Ovary (tissue), 9 donors: ENCODE results near the gene ANKRD44. TPM values are rescaled to one million over a fixed set of nuclear protein-coding genes. Genes with fewer than 3 reads are reported as not detected.
A peak's percentile ranks its signal among the peaks of the same experiment; 100 is the strongest.

ENCODE experiments used
- DNase-seq, 5 donors: peaks; one replicate each; pipeline ENCODE4 v3.0.0-alpha.2; 2019 to 2020
- H3K27ac ChIP-seq, 2 donors: fragments of 200-600 bp; one replicate each; pipeline versions ENCODE4 v1.5.1 to v1.8.0; 2019 to 2022
- H3K27me3 ChIP-seq: fragments of 200-600 bp; one replicate; pipeline ENCODE4 v1.8.0; 2022
- H3K36me3 ChIP-seq: fragments of 200-600 bp; sonication (generic); one replicate; pipeline ENCODE4 v1.5.1; 2019
- H3K4me1 ChIP-seq: one replicate; pipeline ENCODE4 v1.8.1; 2013; ENCODE audit warnings: mild to moderate bottlenecking, moderate library complexity; ENCODE audit not compliant: insufficient read depth
- H3K4me3 ChIP-seq: fragments of 200-600 bp; sonication (generic); one replicate; pipeline ENCODE4 v1.5.1; 2017
- H3K9me3 ChIP-seq, 2 donors: fragments of 200-600 bp in 1 of 2; sonication (generic) in 1 of 2; one replicate each; pipeline versions ENCODE4 v1.5.1 to v1.8.1; 2013 to 2019; ENCODE audit warnings: mild to moderate bottlenecking in 1 of 2, moderate library complexity in 1 of 2
- CTCF ChIP-seq, 3 donors: fragments of 450-650 bp in 2 of 3; fragments of 200-600 bp in 1 of 3; IDR thresholded peaks; one replicate each; pipeline versions ENCODE4 v1.5.1 to v1.8.0; 2016 to 2022; ENCODE audit warnings: antibody characterized with exemption in 3 of 3, mild to moderate bottlenecking in 1 of 3
- EP300 ChIP-seq: sonication (generic); formaldehyde crosslinking; IDR thresholded peaks from one replicate; pipeline ENCODE4 v1.6.1; 2017; ENCODE audit warnings: antibody characterized with exemption
- POLR2A ChIP-seq: fragments of 450-650 bp; IDR thresholded peaks from one replicate; pipeline ENCODE4 v1.6.1; 2017; ENCODE audit warnings: antibody characterized with exemption, mild to moderate bottlenecking, moderate library complexity
- WGBS, 3 donors: extraction: QIAGEN DNeasy Blood & Tissue Kit in 1 of 3; methylation state at CpG; one replicate each; pipeline versions ENCODE4 v1.1.5 to v1.1.7; 2013 to 2017; 5-methylcytosine and 5-hydroxymethylcytosine counted together
- intact Hi-C, 4 donors: fragments of 100-400 bp; cut with DNase I; formaldehyde crosslinking; loops; one replicate each; pipeline versions ENCODE4 v1.11.0 to v1.15.1; 2022 to 2023
- polyA plus RNA-seq, 2 donors: library from polyadenylated mRNA; stranded (reverse); fragments of 200-250 nt in 1 of 2; fragments of 350-450 nt in 1 of 2; fragmentation: Illumina TruSeq in 1 of 2; extraction: RNeasy Lipid Tissue Mini Kit (QIAGEN cat#74804) in 1 of 2; gene quantifications; one replicate each; pipeline ENCODE4 v1.2.3, GENCODE V29; 2013 to 2014
- total RNA-seq, 7 donors: library from RNA; depleted of rRNA in 2 of 7; stranded (reverse); fragments of >200 nt in 2 of 7; fragmentation: NEBNext Ultra II Directional in 3 of 7; extraction: Animal tissue kit (Norgen Biotek cat#: 25700) in 3 of 7; gene quantifications; one replicate each; pipeline versions ENCODE4 v1.1.0 to v1.2.4, GENCODE V29; 2016 to 2023
- donor health status: DM: no; HTN: no; CAD: no; lungs with moderate emphysema.
- donor health status: DM: no; HTN: no; CAD: no.
- donor health status: Bipolar disorder and iron deficiency.
- donor health status: DM: yes; HTN: yes; CAD: no.
- donor health status: DM: no; HTN: no; CAD: no.
- donor health status: DM: yes; HTN: yes; CAD: no.

ANKRD44 gene
- total and polyA plus RNA-seq, 9 donors: 2.6 to 60.0 (median 11.1) TPM

GRCh38 chr2:197170208-197170607 lies 140.4 kb downstream of the ANKRD44 start:
- 23 to 34% (median 27%) methylated on average over 1 of the region's 1 CpG for WGBS, 3 donors
- H3K4me1 ChIP-seq: no peaks in the 10 kb centered on the region
- no peak for DNase-seq
- H3K27ac ChIP-seq: no peak overlapping the region
- no peaks in the 10 kb centered on the region for H3K9me3 ChIP-seq
- TF ChIP-seq EP300: no peak
- TF ChIP-seq POLR2A: no peak
- TF ChIP-seq CTCF (IDR thresholded peaks at IDR 0.05): no peak
- no peaks in the 10 kb centered on the region for H3K27me3 ChIP-seq
- H3K4me3 ChIP-seq: no peak overlapping the region
- intact Hi-C loops: no loop called here
- H3K36me3 ChIP-seq: no peaks in the 10 kb centered on the region

GRCh38 chr2:197168705-197169104 lies 141.9 kb downstream of the ANKRD44 start:
- H3K27me3 ChIP-seq: no peaks in the 10 kb centered on the region
- no peaks in the 10 kb centered on the region for H3K9me3 ChIP-seq
- no peak for TF ChIP-seq EP300
- peak in 2 of 3 donors; percentile 19 to 21 for TF ChIP-seq CTCF (IDR thresholded peaks at IDR 0.05)
- TF ChIP-seq POLR2A: no peak
- intact Hi-C loops: no loop called here
- H3K4me3 ChIP-seq: no peak overlapping the region
- DNase-seq: peak; percentile 29 to 68 (median 53)
- 33 to 47% (median 47%) methylated on average over 5 of the region's 5 CpGs for WGBS, 3 donors
- no peaks in the 10 kb centered on the region for H3K4me1 ChIP-seq
- H3K36me3 ChIP-seq: no peaks in the 10 kb centered on the region
- no peak overlapping the region for H3K27ac ChIP-seq

- intact Hi-C loops: no loop called here
- Histone ChIP-seq H3K4me1 (no peaks in the 10 kb centered on the region), H3K4me3 (no peak overlapping the region), H3K27ac (no peak overlapping the region), H3K36me3 (no peaks in the 10 kb centered on the region), H3K27me3 (no peaks in the 10 kb centered on the region), H3K9me3 (no peaks in the 10 kb centered on the region)
- no peak for TF ChIP-seq CTCF (IDR thresholded peaks at IDR 0.05)
- no peak for TF ChIP-seq POLR2A
- TF ChIP-seq EP300: no peak
- DNase-seq: no peak
- WGBS, 3 donors: 83 to 96% (median 83%) methylated on average over 3 of the region's 3 CpGs
Observed at GRCh38 chr2:197167608-197168314, 142.8 kb downstream of the ANKRD44 start.

- Histone ChIP-seq H3K27ac (no peak overlapping the region), H3K27me3 (no peaks in the 10 kb centered on the region), H3K36me3 (no peaks in the 10 kb centered on the region), H3K4me1 (no peaks in the 10 kb centered on the region), H3K9me3 (no peaks in the 10 kb centered on the region), H3K4me3 (no peak overlapping the region)
- DNase-seq: no peak
- WGBS, 3 donors: 75 to 78% (median 75%) methylated on average over 7 of the region's 7 CpGs
- intact Hi-C loops: no loop called here
- TF ChIP-seq EP300 (no peak), CTCF (IDR thresholded peaks at IDR 0.05) (no peak), POLR2A (no peak)
Observed at GRCh38 chr2:197165020-197165419, 145.6 kb downstream of the ANKRD44 start.
